Prostate gland (tissue), 2 donors: ENCODE results near the gene TLR9.

Source experiments
- POLR2A ChIP-seq: fragments of 450-650 bp; IDR thresholded peaks from one replicate; pipeline ENCODE4 v1.6.1; 2016; ENCODE audit warnings: antibody characterized with exemption, mild to moderate bottlenecking
- POLR2AphosphoS5 ChIP-seq: sonication (generic); formaldehyde crosslinking; IDR thresholded peaks from one replicate; pipeline ENCODE4 v1.6.1; 2017; ENCODE audit warnings: antibody characterized with exemption
- TF ChIP-seq, protein P1 (sequence below), 4 experiments: fragments of 200-600 bp in 2 of 4; fragments of 450-650 bp in 2 of 4; sonication (generic) in 2 of 4; IDR thresholded peaks; 1 replicate in 3 of 4; 2 replicates in 1 of 4; pipeline ENCODE4 v1.5.1; 2016 to 2019; ENCODE audit warnings: antibody characterized with exemption in 4 of 4, mild to moderate bottlenecking in 2 of 4, moderate library complexity in 2 of 4

DNA sequence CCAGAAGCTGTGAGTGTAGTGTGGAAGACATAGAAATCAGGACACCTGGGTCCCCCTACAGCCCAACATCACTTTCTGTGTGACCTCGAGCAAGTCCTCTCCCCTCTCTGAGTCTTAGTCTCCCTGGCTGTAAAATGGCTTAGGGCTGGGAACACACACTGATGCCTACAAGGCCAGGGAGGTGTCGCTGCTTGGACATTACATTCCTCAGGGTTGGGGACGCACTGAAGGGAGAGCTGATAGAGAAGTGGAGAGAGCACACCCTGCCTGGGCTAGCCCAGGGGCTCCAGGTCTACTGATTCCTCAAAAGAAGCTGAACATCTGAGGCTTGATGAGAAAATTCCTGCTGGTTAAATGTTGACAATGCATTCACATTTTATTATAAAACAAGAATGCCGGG, 33.8 kb downstream of the TLR9 start:
- TF ChIP-seq, protein P1, sequence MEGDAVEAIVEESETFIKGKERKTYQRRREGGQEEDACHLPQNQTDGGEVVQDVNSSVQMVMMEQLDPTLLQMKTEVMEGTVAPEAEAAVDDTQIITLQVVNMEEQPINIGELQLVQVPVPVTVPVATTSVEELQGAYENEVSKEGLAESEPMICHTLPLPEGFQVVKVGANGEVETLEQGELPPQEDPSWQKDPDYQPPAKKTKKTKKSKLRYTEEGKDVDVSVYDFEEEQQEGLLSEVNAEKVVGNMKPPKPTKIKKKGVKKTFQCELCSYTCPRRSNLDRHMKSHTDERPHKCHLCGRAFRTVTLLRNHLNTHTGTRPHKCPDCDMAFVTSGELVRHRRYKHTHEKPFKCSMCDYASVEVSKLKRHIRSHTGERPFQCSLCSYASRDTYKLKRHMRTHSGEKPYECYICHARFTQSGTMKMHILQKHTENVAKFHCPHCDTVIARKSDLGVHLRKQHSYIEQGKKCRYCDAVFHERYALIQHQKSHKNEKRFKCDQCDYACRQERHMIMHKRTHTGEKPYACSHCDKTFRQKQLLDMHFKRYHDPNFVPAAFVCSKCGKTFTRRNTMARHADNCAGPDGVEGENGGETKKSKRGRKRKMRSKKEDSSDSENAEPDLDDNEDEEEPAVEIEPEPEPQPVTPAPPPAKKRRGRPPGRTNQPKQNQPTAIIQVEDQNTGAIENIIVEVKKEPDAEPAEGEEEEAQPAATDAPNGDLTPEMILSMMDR (IDR thresholded peaks at IDR 0.05), result no peak
- TF ChIP-seq POLR2A, result no peak
- TF ChIP-seq POLR2AphosphoS5, result no peak
